Hindlimb muscle (tissue), 1 donor: ENCODE data around the gene CD79B. TPM values are rescaled to one million over a fixed set of nuclear protein-coding genes. Genes with fewer than 3 reads are reported as not detected.
A peak's percentile ranks its signal among the peaks of the same experiment; 100 is the strongest.
"Not testable (repeated sequence)": the region's sequence is repeated elsewhere in the genome, so short reads cannot be mapped to it uniquely, and the experiment has no call there.

Experiments used
- DNase-seq: peaks from one replicate; pipeline ENCODE4 v3.0.0-alpha.2; 2013
- polyA plus RNA-seq: library from polyadenylated mRNA; unstranded; fragments of 120-200 nt; gene quantifications from one replicate; pipeline ENCODE4 v1.2.1, GENCODE V29; 2013; ENCODE audit not compliant: insufficient read length

The CD79B gene
- polyA plus RNA-seq, 1 donor: 4.4 TPM

- DNase-seq: no peak
These were observed 1.1 kb downstream of the CD79B start for GRCh38 chr17:63930951-63931575.

GRCh38 chr17:63929860-63930766, 2.0 kb downstream of the CD79B start:
- DNase-seq: no peak

- no peak for DNase-seq
These were observed 3.0 kb downstream of the CD79B start for GRCh38 chr17:63928966-63929695.

GRCh38 chr17:63928172-63928666, 3.9 kb downstream of the CD79B start:
- no peak for DNase-seq

GRCh38 chr17:63927464-63928171, 4.5 kb downstream of the CD79B start:
- DNase-seq: no peak

DNA sequence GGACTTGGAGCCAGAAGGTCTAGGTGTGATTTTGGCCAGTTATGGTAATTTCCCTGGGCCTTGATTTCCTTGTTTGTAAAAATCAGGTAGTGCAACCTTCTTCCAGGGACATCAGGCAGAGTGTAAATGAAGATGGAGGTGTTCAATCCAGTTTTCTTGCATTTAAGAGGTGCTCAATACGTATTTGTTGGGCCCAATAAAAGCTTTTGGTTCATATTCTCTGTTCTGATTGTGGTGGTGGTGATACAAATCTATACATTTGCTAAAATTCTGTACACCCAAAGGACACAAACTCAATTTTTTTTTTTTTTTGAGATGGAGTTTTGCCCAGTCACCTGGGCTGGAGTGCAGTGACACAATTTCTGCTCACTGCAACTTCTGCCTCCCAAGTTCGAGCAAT, 6.0 kb downstream of the CD79B start:
- no peak for DNase-seq

DNA sequence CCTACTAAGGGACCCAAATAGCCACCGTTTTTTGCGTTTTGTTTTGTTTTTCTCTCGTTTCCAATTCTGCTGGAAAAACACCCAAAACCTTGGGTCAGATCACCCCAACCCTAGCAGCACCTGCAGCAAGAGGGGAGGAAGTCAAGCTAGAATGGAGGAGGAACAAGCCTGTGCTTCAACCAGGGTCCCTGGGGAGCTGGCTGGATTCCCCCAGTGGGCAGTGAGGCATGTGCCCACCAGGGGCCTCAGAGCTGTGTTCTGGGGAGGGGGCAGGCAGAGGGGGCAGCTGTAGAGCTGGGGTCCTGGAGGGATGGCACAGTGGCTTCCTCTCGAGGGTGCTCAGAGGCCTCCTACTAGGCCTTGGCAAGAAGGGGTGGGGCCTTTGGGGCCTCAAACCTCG, 6.5 kb downstream of the CD79B start:
- DNase-seq: no peak

GRCh38 chr17:63922402-63922801, 9.7 kb downstream of the CD79B start:
- not testable (repeated sequence) for DNase-seq

- not testable (repeated sequence) for DNase-seq
These were observed 11.4 kb downstream of the CD79B start for GRCh38 chr17:63920779-63921178.

- DNase-seq: not testable (repeated sequence)
These were observed 12.1 kb downstream of the CD79B start for GRCh38 chr17:63920050-63920449.

- peak; percentile 54 for DNase-seq
These were observed 12.8 kb downstream of the CD79B start for GRCh38 chr17:63919311-63919723.

DNA sequence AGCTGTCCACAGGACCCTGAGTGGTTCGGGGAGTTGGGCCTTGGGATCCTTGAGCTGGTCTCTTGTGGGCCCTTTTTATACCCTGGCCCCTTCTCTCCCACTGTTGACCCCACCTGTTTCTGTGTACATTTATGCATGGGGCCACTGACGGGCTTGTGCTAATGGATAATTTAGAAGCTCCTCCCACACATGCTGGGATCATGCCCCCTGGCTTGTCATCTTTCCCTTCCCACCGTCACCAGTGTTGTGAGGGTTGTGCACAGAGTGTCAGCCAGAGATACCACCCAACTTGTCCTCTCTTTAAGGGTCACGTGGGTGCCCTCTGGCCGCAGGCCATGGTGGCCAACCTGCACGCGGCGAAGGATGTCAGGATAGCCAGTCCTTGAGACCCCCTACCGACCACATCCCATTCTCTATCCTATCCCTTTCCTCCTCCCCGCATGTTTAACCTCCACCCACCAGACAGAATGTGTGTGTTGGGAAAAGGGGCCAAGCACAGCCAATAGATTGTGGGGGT, 13.3 kb downstream of the CD79B start, which contains the start of gene GH1:
GH1 (minus strand) TSS at position 51 of the 517 bp plus-strand sequence. CDS start 63 bp downstream, outside the sequence.
- not testable (repeated sequence) for DNase-seq

- no peak for DNase-seq
These were observed 13.8 kb downstream of the CD79B start for GRCh38 chr17:63918305-63918704.

GRCh38 chr17:63917646-63918045, 14.5 kb downstream of the CD79B start:
- DNase-seq: no peak

GRCh38 chr17:63917206-63917605, 14.9 kb downstream of the CD79B start:
- not testable (repeated sequence) for DNase-seq

- DNase-seq: no peak
These were observed 15.5 kb downstream of the CD79B start for GRCh38 chr17:63916566-63917185.

DNA sequence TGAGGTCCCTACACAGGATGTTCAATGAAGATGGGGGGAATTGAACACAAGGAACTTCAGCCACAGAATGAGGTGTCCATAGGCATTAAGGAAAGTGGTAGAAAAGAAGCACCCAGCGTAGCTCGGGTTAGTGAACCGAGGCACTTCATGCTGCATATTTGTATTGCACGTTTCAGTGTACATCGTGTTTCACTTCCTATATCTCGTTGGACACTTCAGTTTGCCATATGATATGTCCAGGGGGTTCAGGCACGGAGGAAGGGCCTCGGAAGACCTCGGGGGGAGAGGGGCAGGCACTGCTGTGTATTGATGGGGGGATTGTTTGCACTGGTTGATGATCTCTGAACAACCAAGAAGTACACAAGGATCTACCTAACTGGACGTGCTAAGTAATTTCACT, 16.4 kb downstream of the CD79B start:
- DNase-seq: not testable (repeated sequence)

- no peak for DNase-seq
These were observed 17.7 kb downstream of the CD79B start for GRCh38 chr17:63914471-63914870.

GRCh38 chr17:63911657-63912100, 20.5 kb downstream of the CD79B start:
- no peak for DNase-seq

DNA sequence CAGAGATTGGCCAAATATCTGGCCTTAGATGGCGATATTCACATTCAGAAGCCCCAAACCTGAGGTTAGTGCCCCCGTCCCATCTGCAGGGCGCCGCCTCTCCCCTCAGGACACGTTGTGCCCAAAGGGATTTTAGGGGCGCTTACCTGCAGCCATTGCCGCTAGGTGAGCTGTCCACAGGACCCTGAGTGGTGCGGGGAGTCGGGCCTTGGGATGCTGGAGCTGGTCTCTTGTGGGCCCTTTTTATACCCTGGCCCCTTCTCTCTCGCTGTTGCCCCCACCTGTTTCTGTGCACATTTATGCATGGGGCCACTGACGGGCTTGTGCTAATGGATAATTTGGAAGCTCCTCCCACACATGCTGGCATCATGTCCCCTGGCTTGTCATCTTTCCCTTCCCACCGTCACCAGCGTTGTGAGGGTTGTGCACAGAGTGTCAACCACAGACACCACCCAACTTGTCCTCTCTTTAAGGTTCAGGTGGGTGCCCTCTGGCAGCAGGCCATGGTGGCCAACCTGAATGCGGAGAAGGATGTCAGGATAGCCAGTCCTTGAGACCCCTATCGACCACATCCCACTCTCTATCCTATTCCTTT, 21.0 kb downstream of the CD79B start, which contains the start of gene CSHL1:
CSHL1 (minus strand) TSS at position 218 of the 595 bp plus-strand sequence; CDS start at position 156, 62 bp downstream.
- no peak for DNase-seq

DNA sequence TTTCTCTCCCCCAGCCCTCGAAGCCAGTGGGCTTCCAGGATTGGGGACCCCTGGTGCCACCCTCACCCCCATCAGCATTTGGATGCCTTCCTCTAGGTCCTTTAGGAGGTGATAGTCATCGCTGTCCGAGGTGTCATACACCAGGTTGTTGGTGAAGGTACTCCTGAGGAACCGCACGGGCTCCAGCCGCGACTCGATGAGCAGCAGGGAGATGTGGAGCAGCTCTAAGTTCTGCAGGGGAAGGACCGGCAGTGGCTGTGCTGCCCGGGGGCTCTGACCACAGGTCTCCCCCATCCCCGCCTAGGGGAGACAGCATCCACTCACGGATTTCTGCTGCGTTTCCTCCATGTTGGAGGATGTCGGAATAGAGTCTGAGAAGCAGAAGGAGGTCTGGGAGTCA, 22.0 kb downstream of the CD79B start:
- no peak for DNase-seq
